HG03457 (cell line): ENCODE results near the gene VWA3A.

Source experiments
- ATAC-seq: cut with Tn5 transposase; IDR thresholded peaks from one replicate; pipeline ENCODE4 v1.9.1; 2021; ENCODE audit warnings: moderate number of reproducible peaks; ENCODE audit not compliant: unreplicated experiment

The VWA3A gene

DNA sequence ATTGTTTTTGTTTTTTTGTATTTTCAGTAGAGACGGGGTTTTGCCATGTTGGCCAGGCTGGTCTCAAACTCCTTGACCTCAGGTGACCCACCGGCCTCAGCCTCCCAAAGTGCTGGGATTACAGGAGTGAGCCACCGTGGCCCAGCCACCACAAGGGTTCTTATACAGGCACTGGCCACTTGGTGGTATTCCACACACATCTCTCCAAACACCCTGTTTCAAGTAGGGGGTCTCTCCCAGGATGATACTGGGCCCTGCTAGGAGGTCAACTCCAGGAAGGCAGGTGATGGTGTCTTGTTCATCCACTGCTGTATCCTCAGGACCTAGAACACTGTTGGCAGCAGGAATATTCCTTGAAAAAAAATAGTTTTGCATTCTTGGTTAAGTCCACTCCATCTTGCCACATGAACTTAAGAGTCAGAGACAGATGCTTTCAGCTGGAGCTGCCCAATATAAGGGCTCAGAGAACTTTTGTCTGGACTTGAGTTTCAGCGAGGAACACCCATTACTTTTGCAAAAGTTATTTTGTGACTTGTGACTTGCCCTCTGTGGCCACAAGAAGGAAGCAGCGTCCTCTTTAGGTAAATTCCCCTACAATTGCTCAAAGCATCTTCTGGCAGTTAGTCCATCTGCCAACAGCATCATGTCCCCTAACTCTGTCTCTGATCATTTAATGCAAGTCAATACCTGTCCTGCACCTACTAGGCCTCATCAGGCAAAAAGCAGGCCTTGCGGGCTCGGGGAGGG is 106.4 kb downstream of the VWA3A start:
- no peak for ATAC-seq

DNA sequence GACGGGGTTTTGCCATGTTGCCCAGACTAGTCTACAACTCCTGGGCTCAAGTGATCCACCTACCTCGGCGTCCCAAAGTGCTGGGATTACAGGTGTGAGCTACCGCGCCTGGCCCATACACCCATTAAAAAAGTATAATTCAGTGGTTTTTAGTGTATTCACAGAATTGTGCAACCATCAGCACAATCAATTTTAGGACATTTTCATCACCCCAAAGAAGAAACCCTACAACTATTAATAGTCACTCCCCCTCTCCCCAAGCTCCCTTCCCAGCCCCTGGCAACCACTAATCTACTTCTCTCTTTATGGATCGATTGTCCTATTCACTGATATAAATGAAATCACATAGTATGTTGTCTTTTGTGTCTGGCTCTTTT is 109.9 kb downstream of the VWA3A start:
- no peak for ATAC-seq

GRCh38 chr16:22203091-22203490 is 110.8 kb downstream of the VWA3A start:
- ATAC-seq, result no peak

DNA sequence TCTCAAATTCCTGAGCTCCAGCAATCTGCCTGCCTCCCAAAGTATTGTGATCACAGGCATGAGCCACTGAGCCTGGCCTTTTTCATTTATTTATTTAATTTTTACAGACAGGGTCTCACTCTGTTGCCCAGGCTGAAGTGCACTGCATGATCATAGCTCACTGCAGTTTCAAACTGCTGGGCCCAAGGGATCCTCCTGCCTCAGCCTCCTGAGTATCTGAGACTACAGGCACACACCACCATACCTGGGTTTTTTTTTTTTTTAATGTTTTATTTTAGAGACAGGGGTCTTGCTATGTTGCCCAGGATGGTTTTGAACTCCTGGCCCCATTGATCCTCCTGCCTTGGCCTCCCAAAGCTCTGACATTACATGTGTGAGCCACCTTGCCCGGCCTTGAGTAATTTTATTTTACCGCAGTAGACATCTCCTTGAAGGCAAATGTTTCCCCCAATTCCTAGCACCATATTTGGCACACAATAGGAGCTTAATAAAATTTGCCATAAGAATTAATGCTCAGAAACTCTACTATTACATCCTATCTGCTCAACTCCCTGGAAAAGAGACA is 111.8 kb downstream of the VWA3A start:
- no peak for ATAC-seq

DNA sequence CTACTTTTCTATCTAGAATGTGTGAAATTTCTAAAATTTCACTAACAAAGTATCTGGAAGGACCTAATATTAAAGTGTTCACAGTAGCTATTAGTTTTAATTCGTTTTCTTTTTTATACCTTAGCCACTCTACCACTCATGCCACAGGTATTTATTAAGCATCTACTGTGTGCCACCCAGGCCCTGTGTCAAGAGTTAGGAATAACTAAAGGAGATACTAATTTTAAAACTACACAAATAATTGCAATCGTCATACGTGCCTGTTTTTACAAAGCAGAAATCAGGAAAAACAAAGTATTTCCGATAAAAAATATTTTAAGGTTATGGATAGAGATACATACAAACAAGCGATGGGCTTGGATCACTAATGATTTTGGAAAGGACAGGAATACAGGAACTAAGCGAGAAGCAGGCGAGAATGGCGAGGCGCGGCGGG is 113.3 kb downstream of the VWA3A start:
- ATAC-seq, result no peak

DNA sequence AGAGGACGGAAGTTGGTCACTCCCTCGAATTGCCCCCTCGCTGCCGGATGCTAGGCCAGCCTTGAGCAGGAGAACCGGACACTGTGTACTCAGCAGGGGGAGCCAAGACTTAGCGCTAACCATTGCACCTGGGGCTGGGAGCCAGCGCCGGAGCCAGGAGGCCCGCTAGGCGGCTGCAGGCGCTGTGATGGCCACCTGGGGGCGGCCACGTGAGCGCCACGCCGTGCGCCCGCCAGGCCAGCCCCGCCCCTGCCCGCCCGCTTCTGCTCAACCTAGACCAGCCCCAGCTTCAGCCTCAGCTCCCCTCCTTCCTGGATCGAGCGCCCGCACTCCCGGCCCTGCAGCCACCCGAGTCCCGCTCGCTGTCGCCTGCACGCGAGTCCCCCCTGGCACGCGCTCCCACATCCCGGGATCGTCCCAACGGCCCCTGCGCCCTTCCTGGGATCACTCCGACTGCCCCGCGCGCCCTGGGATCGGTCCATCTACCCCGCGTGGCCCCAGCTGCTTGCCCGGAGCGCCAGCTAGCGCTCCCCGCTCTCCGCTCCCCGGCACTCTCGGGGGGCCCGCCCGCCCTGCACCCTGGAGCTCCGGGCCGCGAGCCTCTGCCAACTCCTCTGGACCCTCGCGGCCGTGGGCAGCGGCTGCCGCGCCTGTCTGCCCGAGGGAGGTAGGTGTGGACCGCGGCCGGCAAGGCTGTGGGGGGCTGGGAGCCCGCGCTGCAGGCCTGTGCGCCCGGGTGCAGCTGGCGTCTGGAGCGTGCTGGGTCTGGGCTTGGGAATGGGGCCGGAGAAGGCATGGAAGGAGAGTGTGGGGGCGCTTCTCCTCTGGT is 113.9 kb downstream of the VWA3A start, which contains the start of gene EEF2K:
Gene EEF2K (plus strand): TSS at position 266 of the 829 bp plus-strand sequence. CDS start 19,452 bp downstream, outside the sequence.
- ATAC-seq, result peak; percentile 61
